A673 (cell line): ENCODE results near the gene CFAP221.

Experiments
- CTCF ChIP-seq: fragments of 300-800, 200-600 bp; sonication (generic); conservative IDR thresholded peaks from 2 replicates; pipeline ENCODE4 v1.5.1; 2017; ENCODE audit warnings: low read depth, mild to moderate bottlenecking, antibody characterized with exemption, low read length, moderate library complexity, mixed read lengths
- EZH2 ChIP-seq: fragments of 200-600 bp; sonication (generic); IDR thresholded peaks from 2 replicates; pipeline ENCODE4 v1.6.1; 2017; ENCODE audit warnings: borderline replicate concordance, low read depth, mild to moderate bottlenecking, mixed read lengths, antibody characterized with exemption, low read length; ENCODE audit not compliant: poor library complexity, severe bottlenecking

DNA sequence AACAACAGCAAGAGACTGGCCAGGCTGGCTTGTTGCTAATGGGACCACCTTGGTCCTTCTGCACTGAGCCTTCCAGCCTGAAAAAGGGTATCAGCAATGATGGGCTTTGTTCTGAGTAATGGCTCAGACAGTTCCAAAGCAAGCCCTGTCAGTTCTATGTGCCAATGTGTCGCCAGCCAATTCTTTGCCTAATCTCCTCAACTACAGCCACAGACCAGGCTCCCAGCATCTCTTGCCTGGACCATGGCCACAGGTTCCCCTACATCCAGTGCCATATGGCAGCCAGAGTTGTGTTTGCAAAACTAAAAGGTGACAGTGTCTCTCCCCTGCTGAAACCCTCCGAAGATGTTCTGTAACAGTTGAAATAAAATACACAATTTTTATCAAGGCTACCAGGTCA is 73.2 kb downstream of the CFAP221 start:
- TF ChIP-seq CTCF (no peak), EZH2 (no peak)
